GM10266 (cell line): ENCODE measurements around the gene SUPT20H.

Source experiments
- DNase-seq: peaks from one replicate; pipeline ENCODE4 v3.0.0; 2012; ENCODE audit errors: extremely low spot score
- CTCF ChIP-seq: IDR thresholded peaks from 2 replicates; pipeline ENCODE4 v1.5.1; 2012; ENCODE audit warnings: mild to moderate bottlenecking, low read depth; ENCODE audit not compliant: control insufficient read depth, insufficient read depth; ENCODE audit errors: missing control alignments

Gene SUPT20H

GRCh38 chr13:37090912-37091311, 31.4 kb upstream of the SUPT20H start:
- no peak for DNase-seq
- TF ChIP-seq CTCF, result no peak

GRCh38 chr13:37089495-37089894, 30.0 kb upstream of the SUPT20H start:
- no peak for DNase-seq

GRCh38 chr13:37087486-37087885, 28.0 kb upstream of the SUPT20H start:
- TF ChIP-seq CTCF, result no peak
- no peak for DNase-seq

More at GRCh38 chr13:37089495-37089894, 30.0 kb upstream of the SUPT20H start:
- TF ChIP-seq CTCF, result no peak

GRCh38 chr13:37085606-37086005, 26.1 kb upstream of the SUPT20H start:
- no peak for TF ChIP-seq CTCF
- no peak for DNase-seq

- no peak for TF ChIP-seq CTCF
- DNase-seq, result no peak
Observed at GRCh38 chr13:37076818-37077217, 17.3 kb upstream of the SUPT20H start.

GRCh38 chr13:37075164-37075563, 15.7 kb upstream of the SUPT20H start:
- no peak for DNase-seq

GRCh38 chr13:37074703-37075102, 15.2 kb upstream of the SUPT20H start:
- peak; percentile 26 for TF ChIP-seq CTCF
- no peak for DNase-seq

More at GRCh38 chr13:37075164-37075563, 15.7 kb upstream of the SUPT20H start:
- TF ChIP-seq CTCF, result no peak
